ENCODE measurements around the gene CARHSP1.

CARHSP1 gene

DNA sequence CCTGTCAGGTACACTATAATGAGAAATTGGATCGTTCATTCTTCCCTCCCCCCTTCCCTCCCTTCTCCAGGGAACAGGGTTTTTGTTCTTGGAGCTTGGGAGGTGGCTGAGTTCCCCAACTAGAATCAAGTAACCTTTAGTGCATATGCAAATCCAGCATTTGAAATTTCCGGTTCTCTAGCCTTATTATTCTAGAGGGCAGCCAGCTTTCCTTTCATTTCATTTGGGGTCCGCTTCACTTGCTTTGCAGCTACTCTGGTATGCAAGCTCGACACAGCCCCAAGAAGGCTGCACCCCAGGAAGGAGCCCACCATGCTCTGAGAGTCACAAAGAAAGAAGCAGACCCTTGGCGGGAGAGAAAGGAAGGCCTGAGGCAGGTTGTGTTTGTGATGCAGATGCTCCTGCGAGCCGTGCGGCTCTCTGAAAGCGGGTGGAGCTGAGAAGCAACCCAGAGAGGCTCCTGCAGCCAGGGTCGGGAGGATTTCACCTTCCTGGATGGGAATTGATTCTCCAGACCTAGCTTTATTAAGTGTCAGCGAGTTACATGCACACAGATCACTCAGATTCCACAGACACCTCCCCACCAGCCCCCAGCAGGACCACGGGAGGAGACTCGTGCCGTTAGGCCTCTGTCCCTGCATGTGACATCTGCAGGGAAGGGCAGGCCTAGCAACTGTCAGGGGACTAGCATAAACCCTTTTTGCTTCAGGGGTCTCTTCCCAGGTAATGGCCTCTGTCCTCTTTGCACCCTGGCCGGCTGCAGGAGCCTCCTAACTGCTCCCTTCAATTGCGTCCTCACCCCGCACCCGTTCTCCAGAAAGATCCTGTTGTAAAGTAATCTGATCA is 36.7 kb downstream of the CARHSP1 start:
- H3K4me3 ChIP-seq (ENCODE audit: low read depth, low read length), result no peak overlapping the region
- DNase-seq (ENCODE audit: low read depth), result no peak
- TF ChIP-seq CTCF (conservative IDR thresholded peaks at IDR 0.05; ENCODE audit: low read depth, low read length), result no peak

GRCh38 chr16:8831450-8831849 is 37.4 kb downstream of the CARHSP1 start:
- no peak for DNase-seq (ENCODE audit: low read depth)
- H3K4me3 ChIP-seq (ENCODE audit: low read depth, low read length), result no peak overlapping the region
- TF ChIP-seq CTCF (conservative IDR thresholded peaks at IDR 0.05; ENCODE audit: low read depth, low read length), result no peak

- TF ChIP-seq CTCF (conservative IDR thresholded peaks at IDR 0.05; ENCODE audit: low read depth, low read length), result no peak
- peak; percentile 44 for DNase-seq (ENCODE audit: low read depth)
- no peak overlapping the region for H3K4me3 ChIP-seq (ENCODE audit: low read depth, low read length)
These were observed 40.2 kb downstream of the CARHSP1 start for GRCh38 chr16:8828541-8829165.

DNA sequence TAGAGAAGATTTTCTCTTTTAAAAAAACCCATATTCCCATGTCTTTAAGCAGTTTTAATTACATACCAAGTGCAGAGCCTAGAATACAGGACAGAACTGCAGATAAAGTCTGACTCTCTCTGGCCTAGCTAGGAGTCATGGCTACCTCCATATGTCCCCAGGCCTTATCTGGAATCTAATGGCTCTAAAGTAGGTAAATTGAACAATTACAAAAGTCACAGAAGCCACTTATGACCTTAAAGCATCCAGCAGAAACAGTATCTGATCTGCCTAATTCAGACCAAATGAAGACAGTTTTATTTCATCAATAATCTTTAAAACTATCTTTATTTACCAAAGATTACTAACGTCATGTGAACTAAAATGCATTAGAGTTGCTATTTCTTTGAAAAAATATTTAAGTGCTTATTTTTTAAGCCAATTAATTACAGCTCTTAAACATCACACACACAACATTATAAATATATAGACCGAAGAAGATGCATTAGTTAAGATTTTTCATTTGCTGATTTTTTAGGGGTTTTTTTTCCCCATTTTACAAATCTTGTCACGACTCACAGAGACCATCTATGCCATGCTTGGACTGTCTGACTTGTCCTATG is 42.4 kb downstream of the CARHSP1 start:
- TF ChIP-seq CTCF (conservative IDR thresholded peaks at IDR 0.05; ENCODE audit: low read depth, low read length), result no peak
- no peak overlapping the region for H3K4me3 ChIP-seq (ENCODE audit: low read depth, low read length)
- no peak for DNase-seq (ENCODE audit: low read depth)

DNA sequence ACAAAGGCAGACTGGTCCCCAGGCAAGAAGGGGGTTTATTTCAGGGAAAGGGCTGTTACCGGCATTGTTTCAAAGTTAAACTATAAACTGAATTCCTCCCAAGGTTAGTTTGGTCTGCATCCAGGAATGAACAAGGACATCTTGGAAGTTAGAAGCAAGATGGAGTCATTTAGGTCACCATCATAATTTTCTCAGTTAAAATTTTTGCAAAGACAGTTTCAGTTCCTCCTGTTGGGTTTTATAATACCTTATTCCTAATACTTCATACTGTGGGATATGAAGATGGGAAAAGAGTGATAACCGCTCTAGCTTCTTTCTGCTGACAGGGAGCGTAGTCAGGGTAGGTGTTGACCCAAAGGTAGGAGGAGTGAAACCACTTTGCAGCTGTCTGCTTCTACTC is 46.4 kb downstream of the CARHSP1 start:
- no peak for TF ChIP-seq CTCF (conservative IDR thresholded peaks at IDR 0.05; ENCODE audit: low read depth, low read length)
- H3K4me3 ChIP-seq (ENCODE audit: low read depth, low read length), result no peak overlapping the region
- no peak for DNase-seq (ENCODE audit: low read depth)

DNA sequence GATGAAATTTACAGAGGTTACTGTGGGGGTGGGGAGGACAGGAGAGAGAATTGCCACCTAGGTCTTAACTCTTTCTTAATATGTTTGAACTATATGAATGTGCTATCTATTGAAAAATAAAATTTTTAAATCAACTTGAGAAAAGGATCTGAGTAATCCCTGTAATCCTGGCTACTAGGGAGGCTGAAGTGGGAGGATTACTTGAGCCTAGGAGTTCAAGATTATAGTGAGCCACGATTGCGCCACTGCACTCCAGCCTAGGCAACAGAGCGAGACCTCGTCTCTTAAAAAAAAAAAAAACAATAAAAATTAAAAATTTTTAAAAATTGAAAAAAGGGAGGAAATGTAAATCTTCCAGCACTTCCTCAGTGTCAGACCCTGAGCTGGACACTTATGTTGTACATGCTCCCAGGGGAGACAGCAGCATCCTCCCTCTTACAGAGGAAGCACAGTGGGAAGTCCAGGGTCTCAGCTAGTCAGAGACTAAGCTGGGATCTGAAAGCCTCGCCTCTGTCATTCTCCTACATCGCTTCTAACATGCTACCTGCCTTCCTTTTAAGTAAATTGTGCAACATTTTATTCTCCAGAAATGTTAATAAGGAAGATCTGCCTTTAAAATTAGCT is 49.3 kb downstream of the CARHSP1 start:
- TF ChIP-seq CTCF (conservative IDR thresholded peaks at IDR 0.05; ENCODE audit: low read depth, low read length), result no peak
- H3K4me3 ChIP-seq (ENCODE audit: low read depth, low read length), result no peak overlapping the region
- no peak for DNase-seq (ENCODE audit: low read depth)
